OCI-LY7 (cell line): ENCODE data around the gene TCTA. TPM values are rescaled to one million over a fixed set of nuclear protein-coding genes. Genes with fewer than 3 reads are reported as not detected.

Source experiments
- BruUV-seq: library from RNA; stranded (reverse); fragments of 400-500 nt; replicated peaks from 2 replicates; lab custom pipeline; 2021; lab: Mats Ljungman, UMichigan
- CTCF ChIA-PET: fragments of 300-600 bp; sonication (Branson Sonifier 250); formaldehyde crosslinking; loops from one replicate; lab custom pipeline; 2022; ENCODE audit warnings: antibody characterized with exemption; ENCODE audit not compliant: unreplicated experiment; lab: Charles Lee
- POLR2A ChIA-PET: fragments of 300-600 bp; sonication (Branson Sonifier 250); formaldehyde crosslinking; loops from one replicate; lab custom pipeline; 2022; ENCODE audit warnings: antibody characterized with exemption; lab: Charles Lee
- DNase-seq: peaks from one replicate; pipeline ENCODE4 v3.0.0-alpha.2; 2015; ENCODE audit warnings: low spot score
- H2AFZ ChIP-seq: fragments of 200-600 bp; sonication (generic), shearing (Covaris generic); 2 replicates; pipeline ENCODE4 v1.6.1; 2014; ENCODE audit warnings: mild to moderate bottlenecking, antibody characterized with exemption, low read length, moderate library complexity
- H3K27ac ChIP-seq: fragments of 200-600 bp; sonication (generic); 2 replicates; pipeline ENCODE4 v1.5.1; 2014; ENCODE audit warnings: mixed run types, low read depth, mild to moderate bottlenecking, moderate library complexity, low read length, inconsistent platforms; ENCODE audit not compliant: poor library complexity, severe bottlenecking
- H3K36me3 ChIP-seq: fragments of 200-600 bp; sonication (generic); 2 replicates; pipeline ENCODE4 v1.6.1; 2014; ENCODE audit warnings: mild to moderate bottlenecking, antibody characterized with exemption, low read length, moderate library complexity, mixed read lengths; ENCODE audit not compliant: insufficient read depth
- H3K4me1 ChIP-seq: fragments of 200-600 bp; sonication (generic); 2 replicates; pipeline ENCODE4 v1.5.1; 2014; ENCODE audit warnings: mild to moderate bottlenecking, low read length; ENCODE audit not compliant: insufficient read depth, poor library complexity, severe bottlenecking
- H3K4me2 ChIP-seq: fragments of 200-600 bp; sonication (generic); 2 replicates; pipeline ENCODE4 v1.6.1; 2014; ENCODE audit warnings: mild to moderate bottlenecking, low read length
- H3K4me3 ChIP-seq: fragments of 200-600 bp; sonication (generic); 2 replicates; pipeline ENCODE4 v1.5.1; 2014; ENCODE audit warnings: mild to moderate bottlenecking, low read depth, low read length; ENCODE audit not compliant: poor library complexity, severe bottlenecking
- H3K79me2 ChIP-seq: fragments of 200-600 bp; sonication (generic); 2 replicates; pipeline ENCODE4 v1.6.1; 2016; ENCODE audit warnings: low read depth, mild to moderate bottlenecking, low read length, moderate library complexity, mixed read lengths; ENCODE audit not compliant: insufficient read depth
- H3K9me2 ChIP-seq: fragments of 200-600 bp; sonication (generic); 2 replicates; pipeline ENCODE4 v1.6.1; 2016; ENCODE audit warnings: mild to moderate bottlenecking, low read length, mixed read lengths; ENCODE audit not compliant: insufficient read depth
- H3K9me3 ChIP-seq: fragments of 200-600 bp; sonication (generic); 2 replicates; pipeline ENCODE4 v1.6.1; 2014; ENCODE audit warnings: mild to moderate bottlenecking, mixed run types, low read length, mixed read lengths
- H4K20me1 ChIP-seq: fragments of 200-600 bp; sonication (generic); 2 replicates; pipeline ENCODE4 v1.6.1; 2014; ENCODE audit warnings: mild to moderate bottlenecking, antibody characterized with exemption, low read length, moderate library complexity, mixed read lengths; ENCODE audit not compliant: insufficient read depth
- CTCF ChIP-seq: fragments of 200-600 bp; sonication (generic); conservative IDR thresholded peaks from 2 replicates; pipeline ENCODE4 v1.5.1; 2014; ENCODE audit warnings: mild to moderate bottlenecking, antibody characterized with exemption, low read length, moderate library complexity, mixed read lengths
- EZH2phosphoT487 ChIP-seq: fragments of 200-600 bp; sonication (generic); IDR thresholded peaks from 2 replicates; pipeline ENCODE4 v1.6.1; 2018; ENCODE audit warnings: low read depth, borderline replicate concordance, mild to moderate bottlenecking, mixed run types, antibody characterized with exemption, low read length, moderate library complexity, mixed read lengths
- intact Hi-C: fragments of 100-400 bp; cut with micrococcal nuclease; formaldehyde crosslinking; loops from one replicate; pipeline ENCODE4 v1.10.0; 2022; ENCODE audit not compliant: unreplicated experiment
- total RNA-seq, 2 experiments: library from RNA; depleted of rRNA in 1 of 2; stranded (reverse); fragments of >200 nt in 1 of 2; shearing (Covaris generic) in 1 of 2; gene quantifications; 2 replicates each; pipeline ENCODE4 v1.2.3, GENCODE V29; 2014 to 2022

The TCTA gene
- total RNA-seq, 2 experiments from 2014 or later: 17.9 to 37.7 TPM

- Histone ChIP-seq H3K4me3 (peak overlapping the region; percentile 24), H3K79me2 (peaks cover 99% of the 10 kb centered on the region), H3K9me3 (0 out of 2 replicates have a peak, but pooled peaks cover 9% of the 10 kb centered on the region), H4K20me1 (peaks cover 45% of the 10 kb centered on the region), H3K27ac (peak overlapping the region; percentile 10), H3K4me1 (peaks cover 41% of the 10 kb centered on the region), H3K9me2 (no peaks in the 10 kb centered on the region), H3K4me2 (peak overlapping the region; percentile 86), H2AFZ (no peak overlapping the region), H3K36me3 (peaks cover 64% of the 10 kb centered on the region)
- no TSS peak for BruUV-seq
- intact Hi-C loops: no loop called here
- POLR2A ChIA-PET: interaction anchor here (0.7 to 1.6 kb wide), 2 partner anchors 17 to 67 kb away, joined by 4 to 5 read pairs; partner anchors contain the start of gene USP4
- no peak for TF ChIP-seq CTCF
- no peak for TF ChIP-seq EZH2phosphoT487
- no peak for DNase-seq
- CTCF ChIA-PET: no interaction called here
These were observed 5.4 kb upstream of the TCTA start for GRCh38 chr3:49406571-49407565.

GRCh38 chr3:49410066-49410845, 2.0 kb upstream of the TCTA start:
- BruUV-seq: TSS peak; percentile 78
- peak overlapping the region; percentile 91 for H3K4me3 ChIP-seq
- peak overlapping the region; percentile 86 for H3K4me2 ChIP-seq
- no peaks in the 10 kb centered on the region for H3K9me3 ChIP-seq
- no peaks in the 10 kb centered on the region for H3K9me2 ChIP-seq
- peak overlapping the region; percentile 79 for H3K27ac ChIP-seq
- POLR2A ChIA-PET: interaction anchor here (0.6 to 1.5 kb wide), 4 partner anchors 13 to 65 kb away, joined by 4 read pairs; no protein-coding TSS in a partner anchor
- H2AFZ ChIP-seq: no peak overlapping the region
- peaks cover 81% of the 10 kb centered on the region for H3K79me2 ChIP-seq
- CTCF ChIA-PET: no interaction called here
- no peak for DNase-seq
- intact Hi-C loops: loop anchor here (2.0 kb wide), 1 partner anchor 51 kb away; the partner anchor contains the start of gene GPX1
- H3K4me1 ChIP-seq: peaks cover 52% of the 10 kb centered on the region
- H4K20me1 ChIP-seq: peaks cover 37% of the 10 kb centered on the region
- TF ChIP-seq CTCF (no peak), EZH2phosphoT487 (no peak)
- H3K36me3 ChIP-seq: peaks cover 41% of the 10 kb centered on the region
